SU-DHL-6 (cell line): Measurements from ENCODE around the gene ULBP2.

Experiments
- EZH2phosphoT487 ChIP-seq: fragments of 200-600 bp; sonication (generic), shearing (Covaris generic); conservative IDR thresholded peaks from 2 replicates; pipeline ENCODE4 v1.6.1; 2018; ENCODE audit warnings: mild to moderate bottlenecking, antibody characterized with exemption, low read length, moderate library complexity, mixed read lengths
- TF ChIP-seq, protein P1 (sequence below): fragments of 200-600 bp; sonication (generic); IDR thresholded peaks from one replicate; pipeline ENCODE4 v1.5.1; 2017; ENCODE audit warnings: antibody characterized with exemption, mild to moderate bottlenecking, low read length, moderate library complexity; ENCODE audit not compliant: insufficient read depth, poor library complexity, severe bottlenecking

DNA sequence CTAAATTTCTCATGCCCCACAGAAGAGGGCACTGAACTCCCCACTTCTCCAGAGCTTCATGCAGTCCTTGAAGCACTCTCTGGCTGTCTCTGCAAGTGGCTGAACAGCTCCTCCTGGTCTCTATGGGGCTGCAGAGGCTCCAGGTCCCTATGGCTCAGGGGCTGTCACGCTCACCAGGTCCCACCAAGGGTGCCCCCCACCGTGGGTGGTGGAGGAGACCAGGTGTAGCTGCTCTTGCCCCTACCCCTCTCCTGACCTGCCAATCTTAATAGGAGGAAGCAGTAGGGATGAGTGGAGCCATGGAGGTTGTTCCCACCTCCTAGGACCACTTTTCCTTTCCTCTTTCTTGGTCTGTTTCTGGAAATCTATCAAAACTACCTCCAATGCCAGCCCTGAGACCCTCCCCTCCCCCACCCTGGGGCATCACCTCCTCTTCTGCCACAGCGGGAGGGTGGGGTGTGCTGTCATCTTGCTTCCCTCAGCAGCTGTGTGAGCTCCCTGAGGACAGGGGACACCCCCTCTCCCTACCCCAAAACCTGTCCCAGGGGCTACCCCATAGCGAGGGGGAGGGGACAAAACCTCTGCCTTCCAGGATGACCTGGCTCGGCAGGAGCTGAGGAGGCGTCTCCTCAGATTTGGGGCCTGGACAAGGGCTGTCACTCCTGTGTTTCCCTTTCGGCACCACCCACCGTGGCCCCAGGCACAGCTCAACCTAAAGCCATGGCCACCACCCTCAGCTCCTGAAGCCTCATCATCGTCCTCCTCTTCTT lies 31.9 kb upstream of the ULBP2 start:
- TF ChIP-seq, protein P1, sequence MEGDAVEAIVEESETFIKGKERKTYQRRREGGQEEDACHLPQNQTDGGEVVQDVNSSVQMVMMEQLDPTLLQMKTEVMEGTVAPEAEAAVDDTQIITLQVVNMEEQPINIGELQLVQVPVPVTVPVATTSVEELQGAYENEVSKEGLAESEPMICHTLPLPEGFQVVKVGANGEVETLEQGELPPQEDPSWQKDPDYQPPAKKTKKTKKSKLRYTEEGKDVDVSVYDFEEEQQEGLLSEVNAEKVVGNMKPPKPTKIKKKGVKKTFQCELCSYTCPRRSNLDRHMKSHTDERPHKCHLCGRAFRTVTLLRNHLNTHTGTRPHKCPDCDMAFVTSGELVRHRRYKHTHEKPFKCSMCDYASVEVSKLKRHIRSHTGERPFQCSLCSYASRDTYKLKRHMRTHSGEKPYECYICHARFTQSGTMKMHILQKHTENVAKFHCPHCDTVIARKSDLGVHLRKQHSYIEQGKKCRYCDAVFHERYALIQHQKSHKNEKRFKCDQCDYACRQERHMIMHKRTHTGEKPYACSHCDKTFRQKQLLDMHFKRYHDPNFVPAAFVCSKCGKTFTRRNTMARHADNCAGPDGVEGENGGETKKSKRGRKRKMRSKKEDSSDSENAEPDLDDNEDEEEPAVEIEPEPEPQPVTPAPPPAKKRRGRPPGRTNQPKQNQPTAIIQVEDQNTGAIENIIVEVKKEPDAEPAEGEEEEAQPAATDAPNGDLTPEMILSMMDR = no peak
- no peak for TF ChIP-seq EZH2phosphoT487
